Endodermal cell (in vitro differentiated cells): ENCODE measurements around the gene STK17B. TPM values are rescaled to one million over a fixed set of nuclear protein-coding genes. Genes with fewer than 3 reads are reported as not detected.

Source experiments
- DNase-seq: peaks from one replicate; pipeline ENCODE4 v3.0.0-alpha.2; 2017
- H3K27ac ChIP-seq: 2 replicates; pipeline ENCODE4 v1.5.1; 2013; ENCODE audit warnings: mild to moderate bottlenecking, low read depth, low read length, moderate library complexity
- H3K27me3 ChIP-seq: 2 replicates; pipeline ENCODE4 v1.6.1; 2013; ENCODE audit warnings: mild to moderate bottlenecking, low read length, moderate library complexity; ENCODE audit not compliant: insufficient read depth, control insufficient read depth, poor library complexity, severe bottlenecking
- H3K36me3 ChIP-seq: 2 replicates; pipeline ENCODE4 v1.7.0; 2013; ENCODE audit warnings: mild to moderate bottlenecking, low read length, moderate library complexity; ENCODE audit not compliant: control insufficient read depth, insufficient read depth
- H3K4me1 ChIP-seq: one replicate; pipeline ENCODE4 v1.7.0; 2013; ENCODE audit warnings: low read length; ENCODE audit not compliant: control insufficient read depth, insufficient read depth
- H3K4me3 ChIP-seq: 2 replicates; pipeline ENCODE4 v1.5.1; 2013; ENCODE audit warnings: mild to moderate bottlenecking, low read length, moderate library complexity
- H3K9ac ChIP-seq: 2 replicates; pipeline ENCODE4 v1.6.1; 2013; ENCODE audit warnings: mild to moderate bottlenecking, low read length, moderate library complexity; ENCODE audit not compliant: poor library complexity, severe bottlenecking; ENCODE audit errors: extremely low read depth
- H3K9me3 ChIP-seq: 2 replicates; pipeline ENCODE4 v1.6.1; 2013; ENCODE audit warnings: mild to moderate bottlenecking, low read length, moderate library complexity; ENCODE audit not compliant: control insufficient read depth
- H3K27ac Mint-ChIP-seq: 2 replicates; pipeline ENCODE4 v1.8.0; 2020; ENCODE audit warnings: mixed read lengths
- H3K27me3 Mint-ChIP-seq: 2 replicates; pipeline ENCODE4 v1.8.0; 2021; ENCODE audit warnings: mild to moderate bottlenecking, mixed read lengths; ENCODE audit not compliant: insufficient read depth
- H3K36me3 Mint-ChIP-seq: 2 replicates; pipeline ENCODE4 v1.8.0; 2020; ENCODE audit warnings: low read depth, mixed read lengths
- H3K4me1 Mint-ChIP-seq: 2 replicates; pipeline ENCODE4 v1.8.0; 2020; ENCODE audit warnings: mixed read lengths
- H3K4me3 Mint-ChIP-seq: 2 replicates; pipeline ENCODE4 v1.8.0; 2020; ENCODE audit warnings: mild to moderate bottlenecking, moderate library complexity, mixed read lengths
- H3K9me3 Mint-ChIP-seq: 2 replicates; pipeline ENCODE4 v1.8.0; 2020; ENCODE audit warnings: mild to moderate bottlenecking, mixed read lengths
- CTCF ChIP-seq: fragments of 200-600 bp; sonication (generic); conservative IDR thresholded peaks from 2 replicates; pipeline ENCODE4 v1.5.0; 2021; ENCODE audit warnings: antibody characterized with exemption, mild to moderate bottlenecking
- WGBS, 2 experiments: methylation state at CpG; one replicate each; pipeline versions ENCODE4 v1.1.5 to v1.1.7; 2013; ENCODE audit warnings: missing lambda C conversion rate in 2 of 2, mixed read lengths in 1 of 2; ENCODE audit not compliant: insufficient coverage in 1 of 2, insufficient read length in 1 of 2; 5-methylcytosine and 5-hydroxymethylcytosine counted together
- total RNA-seq, 2 donors: library from RNA; stranded (reverse); fragmentation: NEBNext Ultra II Directional in 1 of 2; extraction: Animal tissue kit (Norgen Biotek cat#: 25700) in 1 of 2; gene quantifications; 2 replicates in 1 of 2; 3 replicates in 1 of 2; pipeline ENCODE4 v1.2.1, GENCODE V29; 2021

Gene STK17B
- total RNA-seq, 2 donors from 2014 or later, result 6.2 to 10.8 TPM

GRCh38 chr2:196160946-196161345 is 10.4 kb downstream of the STK17B start:
- TF ChIP-seq CTCF, result no peak
- peaks cover 10% of the 10 kb centered on the region for H3K36me3 Mint-ChIP-seq
- H3K27me3 Mint-ChIP-seq, result no peaks in the 10 kb centered on the region
- no peak for DNase-seq
- H3K9me3 Mint-ChIP-seq, result no peaks in the 10 kb centered on the region
- H3K27me3 ChIP-seq, result no peaks in the 10 kb centered on the region
- H3K27ac Mint-ChIP-seq, result no peak overlapping the region
- no peak overlapping the region for H3K4me3 Mint-ChIP-seq
- H3K27ac ChIP-seq, result no peak overlapping the region
- no peaks in the 10 kb centered on the region for H3K9me3 ChIP-seq
- H3K4me1 Mint-ChIP-seq, result no peaks in the 10 kb centered on the region
- H3K4me1 ChIP-seq, result no peaks in the 10 kb centered on the region
- no peaks in the 10 kb centered on the region for H3K36me3 ChIP-seq
- 92 to 93% methylated on average over 3 to 4 of the region's 4 CpGs for WGBS, 2 experiments
- H3K4me3 ChIP-seq, result no peak overlapping the region
- H3K9ac ChIP-seq, result no peak overlapping the region

- 96% methylated on average over 2 of the region's 3 CpGs; no CpG with 5 or more reads in 1 of the 2 experiments for WGBS, 2 experiments
Observed at GRCh38 chr2:196160101-196160500, 11.3 kb downstream of the STK17B start.

GRCh38 chr2:196159221-196159892 is 12.0 kb downstream of the STK17B start:
- no peak overlapping the region for H3K9ac ChIP-seq
- peaks cover 13% of the 10 kb centered on the region for H3K36me3 Mint-ChIP-seq
- no peak for DNase-seq
- H3K27me3 Mint-ChIP-seq, result no peaks in the 10 kb centered on the region
- H3K4me1 ChIP-seq, result no peaks in the 10 kb centered on the region
- TF ChIP-seq CTCF, result no peak
- H3K9me3 ChIP-seq, result no peaks in the 10 kb centered on the region
- H3K4me1 Mint-ChIP-seq, result no peaks in the 10 kb centered on the region
- no peaks in the 10 kb centered on the region for H3K36me3 ChIP-seq
- no peaks in the 10 kb centered on the region for H3K9me3 Mint-ChIP-seq
- H3K27ac ChIP-seq, result no peak overlapping the region
- no peaks in the 10 kb centered on the region for H3K27me3 ChIP-seq
- 92 to 96% methylated on average over 3 to 5 of the region's 5 CpGs for WGBS, 2 experiments
- H3K4me3 ChIP-seq, result no peak overlapping the region
- no peak overlapping the region for H3K27ac Mint-ChIP-seq
- no peak overlapping the region for H3K4me3 Mint-ChIP-seq

More at GRCh38 chr2:196160101-196160500, 11.3 kb downstream of the STK17B start:
- Histone ChIP-seq H3K27ac (no peak overlapping the region), H3K27me3 (no peaks in the 10 kb centered on the region), H3K36me3 (no peaks in the 10 kb centered on the region), H3K9me3 (no peaks in the 10 kb centered on the region), H3K9ac (no peak overlapping the region), H3K4me3 (no peak overlapping the region), H3K4me1 (no peaks in the 10 kb centered on the region)
- H3K4me3 Mint-ChIP-seq, result no peak overlapping the region
- no peaks in the 10 kb centered on the region for H3K4me1 Mint-ChIP-seq
- H3K36me3 Mint-ChIP-seq, result peaks cover 10% of the 10 kb centered on the region
- DNase-seq, result no peak
- TF ChIP-seq CTCF, result no peak
- no peaks in the 10 kb centered on the region for H3K9me3 Mint-ChIP-seq
- no peaks in the 10 kb centered on the region for H3K27me3 Mint-ChIP-seq
- no peak overlapping the region for H3K27ac Mint-ChIP-seq
